Naive thymus-derived CD4-positive, alpha-beta T cell (primary cell): ENCODE measurements around the gene SEPTIN12. TPM values are rescaled to one million over a fixed set of nuclear protein-coding genes. Genes with fewer than 3 reads are reported as not detected.

ENCODE experiments used
- ATAC-seq: fragments of 150-1000 bp; cut with Tn5 transposase; 2 replicates; pipeline ENCODE4 v1.10.0; 2021; ENCODE audit warnings: mild to moderate bottlenecking, moderate library complexity
- CTCF ChIA-PET: fragments of 350-600 bp; sonication (Branson Sonifier 250); formaldehyde crosslinking; loops from one replicate; lab custom pipeline; 2021; ENCODE audit warnings: antibody characterized with exemption; lab: Charles Lee
- POLR2A ChIA-PET: fragments of 350-600 bp; sonication (Branson Sonifier 250); formaldehyde crosslinking; loops from one replicate; lab custom pipeline; 2021; ENCODE audit warnings: antibody characterized with exemption, inconsistent platforms; lab: Charles Lee
- DNase-seq, 9 donors: peaks; one replicate each; pipeline versions ENCODE4 v3.0.0 to v3.0.0-alpha.2; 2020 to 2022; ENCODE audit warnings: mixed read lengths in 1 of 9
- H3K27ac ChIP-seq: one replicate; pipeline ENCODE4 v1.7.0; 2013; ENCODE audit warnings: mild to moderate bottlenecking, low read depth, low read length, moderate library complexity
- H3K27me3 ChIP-seq, 2 donors: one replicate each; pipeline ENCODE4 v1.7.0; 2013; ENCODE audit warnings: low read length in 2 of 2, mild to moderate bottlenecking in 2 of 2, moderate library complexity in 2 of 2; ENCODE audit not compliant: control insufficient read depth in 2 of 2, insufficient read depth in 2 of 2
- H3K36me3 ChIP-seq, 3 experiments: 1 replicate in 2 of 3; 2 replicates in 1 of 3; pipeline ENCODE4 v1.7.0; 2013; ENCODE audit warnings: low read length in 3 of 3, mild to moderate bottlenecking in 3 of 3, moderate library complexity in 1 of 3; ENCODE audit not compliant: insufficient read depth in 3 of 3, control insufficient read depth in 2 of 3
- H3K4me1 ChIP-seq, 2 donors: one replicate each; pipeline ENCODE4 v1.7.0; 2013; ENCODE audit warnings: low read length in 2 of 2, mild to moderate bottlenecking in 2 of 2, moderate library complexity in 1 of 2; ENCODE audit not compliant: control insufficient read depth in 2 of 2, insufficient read depth in 2 of 2
- H3K4me3 ChIP-seq: 2 replicates; pipeline ENCODE4 v1.7.0; 2013; ENCODE audit warnings: mild to moderate bottlenecking, low read length
- H3K9me3 ChIP-seq, 3 experiments: 1 replicate in 2 of 3; 2 replicates in 1 of 3; pipeline ENCODE4 v1.7.0; 2013; ENCODE audit warnings: low read length in 3 of 3; ENCODE audit not compliant: control insufficient read depth in 2 of 3
- H3K27ac Mint-ChIP-seq, 9 donors: one replicate each; pipeline ENCODE4 v1.8.0; 2020 to 2022; ENCODE audit warnings: mixed read lengths in 9 of 9, mild to moderate bottlenecking in 8 of 9, moderate library complexity in 5 of 9, inconsistent platforms in 2 of 9
- H3K27me3 Mint-ChIP-seq, 5 donors: one replicate each; pipeline ENCODE4 v1.8.0; 2021 to 2022; ENCODE audit warnings: mixed read lengths in 5 of 5, mild to moderate bottlenecking in 1 of 5
- H3K36me3 Mint-ChIP-seq, 5 donors: one replicate each; pipeline ENCODE4 v1.8.0; 2020 to 2022; ENCODE audit warnings: mixed read lengths in 5 of 5, mild to moderate bottlenecking in 3 of 5, inconsistent platforms in 1 of 5
- H3K4me1 Mint-ChIP-seq, 7 donors: one replicate each; pipeline ENCODE4 v1.8.0; 2020 to 2022; ENCODE audit warnings: mixed read lengths in 7 of 7, mild to moderate bottlenecking in 3 of 7, inconsistent platforms in 1 of 7
- H3K4me3 Mint-ChIP-seq, 10 donors: one replicate each; pipeline ENCODE4 v1.8.0; 2020 to 2022; ENCODE audit warnings: mild to moderate bottlenecking in 10 of 10, mixed read lengths in 10 of 10, moderate library complexity in 6 of 10, inconsistent platforms in 2 of 10
- H3K9me3 Mint-ChIP-seq, 11 donors: one replicate each; pipeline ENCODE4 v1.8.0; 2020 to 2022; ENCODE audit warnings: mixed read lengths in 11 of 11, mild to moderate bottlenecking in 4 of 11, inconsistent platforms in 1 of 11, moderate library complexity in 1 of 11
- intact Hi-C, 2 donors: fragments of 100-400 bp; cut with micrococcal nuclease; formaldehyde crosslinking; loops; one replicate each; pipeline ENCODE4 v1.15.1; 2023
- polyA plus RNA-seq, 2 donors: library from polyadenylated mRNA; unstranded; fragments of 300-500 nt; fragmentation: Illumina TruSeq; gene quantifications; one replicate each; pipeline ENCODE4 v1.2.3, GENCODE V29; 2021
- total RNA-seq, 6 experiments: library from RNA in 5 of 6; stranded (reverse) in 5 of 6; gene quantifications; 1 replicate in 5 of 6; 2 replicates in 1 of 6; pipeline ENCODE4 v1.2.3 and lab custom pipeline; 2021 to 2026

The SEPTIN12 gene
- total and polyA plus RNA-seq, 7 experiments from 2014 or later, result not detected

DNA sequence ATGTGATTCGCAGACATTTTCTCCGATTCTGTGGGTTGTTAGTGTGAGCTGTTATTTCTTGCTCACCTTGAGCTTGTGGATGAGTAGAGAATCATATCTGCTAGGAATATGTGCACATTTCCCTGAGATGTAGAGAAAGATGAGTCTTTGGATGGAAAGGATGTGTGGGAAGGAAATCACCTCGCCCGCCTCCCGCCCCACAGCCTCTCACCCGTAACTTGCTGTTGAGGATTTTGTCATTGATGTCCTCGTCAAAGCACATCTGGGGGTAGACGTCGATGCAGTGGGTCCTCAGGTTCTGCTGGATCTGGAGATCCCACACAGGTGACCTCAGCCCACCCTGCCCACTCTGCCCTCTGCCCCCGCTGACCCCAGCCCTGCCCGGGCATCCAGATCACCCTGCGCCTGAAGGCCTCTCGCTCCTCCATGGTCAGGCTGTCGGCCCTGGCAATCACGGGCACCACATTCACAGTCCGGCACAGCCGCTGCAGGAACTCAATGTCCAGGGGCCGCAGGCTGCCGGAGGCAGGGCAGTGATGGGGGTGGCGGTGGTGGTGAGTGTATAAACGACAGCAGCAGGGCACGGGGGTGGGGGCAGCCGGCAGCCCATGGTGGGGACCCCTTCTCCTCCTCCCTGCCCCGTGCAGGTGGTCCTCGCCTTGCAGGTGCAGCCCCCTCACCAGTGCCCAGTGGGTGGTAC is 4.7 kb downstream of the SEPTIN12 start:
- ChIA-PET POLR2A (no interaction called here), CTCF (no interaction called here)
- Histone ChIP-seq H3K36me3 (no peaks in the 10 kb centered on the region), H3K4me3 (no peak overlapping the region), H3K4me1 (no peaks in the 10 kb centered on the region), H3K27ac (no peak overlapping the region), H3K9me3 (no peaks in the 10 kb centered on the region), H3K27me3 (no peaks in the 10 kb centered on the region)
- intact Hi-C loops, result no loop called here
- DNase-seq (no peak), ATAC-seq (no peak)
- Mint-ChIP-seq H3K9me3 (peaks cover 0 to 1% (median 0%) of the 10 kb centered on the region in 11 donors), H3K27ac (peak overlapping the region in 1 of 9 donors; percentile 31), H3K27me3 (no peaks in the 10 kb centered on the region), H3K4me3 (no peak overlapping the region), H3K36me3 (no peaks in the 10 kb centered on the region), H3K4me1 (peaks cover 0 to 1% (median 0%) of the 10 kb centered on the region in 7 donors)

- Mint-ChIP-seq H3K4me3 (no peak overlapping the region), H3K9me3 (peaks cover 0 to 1% (median 0%) of the 10 kb centered on the region in 11 donors), H3K27me3 (no peaks in the 10 kb centered on the region), H3K36me3 (no peaks in the 10 kb centered on the region), H3K4me1 (peaks cover 0 to 2% (median 0%) of the 10 kb centered on the region in 7 donors), H3K27ac (no peak overlapping the region)
- Histone ChIP-seq H3K27ac (no peak overlapping the region), H3K27me3 (no peaks in the 10 kb centered on the region), H3K9me3 (no peaks in the 10 kb centered on the region), H3K36me3 (no peaks in the 10 kb centered on the region), H3K4me1 (no peaks in the 10 kb centered on the region), H3K4me3 (no peak overlapping the region)
- intact Hi-C loops, result no loop called here
- ATAC-seq, result no peak
- CTCF ChIA-PET, result no interaction called here
- no peak for DNase-seq
- POLR2A ChIA-PET, result no interaction called here
Observed at GRCh38 chr16:4780235-4780634, 7.9 kb downstream of the SEPTIN12 start.

- Mint-ChIP-seq H3K4me1 (peaks cover 0 to 3% (median 0%) of the 10 kb centered on the region in 7 donors), H3K9me3 (peaks cover 0 to 1% (median 0%) of the 10 kb centered on the region in 11 donors), H3K27ac (no peak overlapping the region), H3K27me3 (no peaks in the 10 kb centered on the region), H3K36me3 (no peaks in the 10 kb centered on the region), H3K4me3 (no peak overlapping the region)
- no peaks in the 10 kb centered on the region for H3K4me1 ChIP-seq
- H3K36me3 ChIP-seq, result no peaks in the 10 kb centered on the region
- ChIA-PET CTCF (no interaction called here), POLR2A (no interaction called here)
- H3K4me3 ChIP-seq, result no peak overlapping the region
- no peak for ATAC-seq
- H3K27ac ChIP-seq, result no peak overlapping the region
- no peaks in the 10 kb centered on the region for H3K9me3 ChIP-seq
- no peaks in the 10 kb centered on the region for H3K27me3 ChIP-seq
- intact Hi-C loops, result no loop called here
- DNase-seq, result no peak
Observed at GRCh38 chr16:4778050-4778392, 10.1 kb downstream of the SEPTIN12 start.

DNA sequence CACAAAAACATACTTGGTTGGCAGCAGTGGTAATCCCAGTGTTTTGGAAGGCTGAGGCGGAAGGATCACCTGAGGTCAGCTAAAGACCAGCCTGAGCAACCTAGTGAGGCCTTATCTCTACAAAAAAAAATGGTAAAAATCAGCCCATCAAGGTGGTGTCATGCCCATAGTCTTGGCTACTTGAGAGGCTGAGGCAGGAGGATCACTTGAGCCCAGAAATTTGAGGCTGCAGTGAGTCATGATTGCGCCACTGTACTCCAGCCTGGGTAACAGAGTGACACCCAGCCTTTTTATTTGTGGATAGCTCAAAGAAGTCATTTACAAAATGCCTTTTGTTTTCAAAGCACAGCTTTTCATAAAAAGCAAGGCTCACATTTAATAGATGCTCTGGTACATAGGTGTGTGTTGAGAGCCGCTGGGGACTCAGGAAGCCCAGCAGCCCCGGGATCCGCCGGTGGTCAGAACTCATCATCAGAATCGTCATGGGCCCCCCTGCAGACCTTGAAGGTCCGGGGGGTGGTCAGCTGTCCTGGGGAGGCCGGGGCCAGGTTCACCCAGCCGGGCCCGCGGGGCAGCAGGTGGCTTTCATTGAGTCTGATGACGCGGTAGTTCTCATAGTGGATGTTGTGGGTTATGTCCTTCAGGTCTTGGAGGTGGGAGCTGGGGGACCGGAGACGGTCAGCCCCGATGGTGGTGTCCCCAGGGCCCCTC is 10.7 kb downstream of the SEPTIN12 start:
- no peaks in the 10 kb centered on the region for H3K4me1 ChIP-seq
- peaks cover 0 to 1% (median 0%) of the 10 kb centered on the region in 11 donors for H3K9me3 Mint-ChIP-seq
- peaks cover 0 to 3% (median 0%) of the 10 kb centered on the region in 7 donors for H3K4me1 Mint-ChIP-seq
- ATAC-seq, result no peak
- no peaks in the 10 kb centered on the region for H3K27me3 ChIP-seq
- H3K27ac Mint-ChIP-seq, result no peak overlapping the region
- H3K27ac ChIP-seq, result no peak overlapping the region
- no peak for DNase-seq
- H3K9me3 ChIP-seq, result no peaks in the 10 kb centered on the region
- H3K36me3 Mint-ChIP-seq, result no peaks in the 10 kb centered on the region
- H3K4me3 ChIP-seq, result no peak overlapping the region
- intact Hi-C loops, result no loop called here
- POLR2A ChIA-PET, result no interaction called here
- H3K36me3 ChIP-seq, result no peaks in the 10 kb centered on the region
- no peaks in the 10 kb centered on the region for H3K27me3 Mint-ChIP-seq
- no peak overlapping the region for H3K4me3 Mint-ChIP-seq
- CTCF ChIA-PET, result no interaction called here

DNA sequence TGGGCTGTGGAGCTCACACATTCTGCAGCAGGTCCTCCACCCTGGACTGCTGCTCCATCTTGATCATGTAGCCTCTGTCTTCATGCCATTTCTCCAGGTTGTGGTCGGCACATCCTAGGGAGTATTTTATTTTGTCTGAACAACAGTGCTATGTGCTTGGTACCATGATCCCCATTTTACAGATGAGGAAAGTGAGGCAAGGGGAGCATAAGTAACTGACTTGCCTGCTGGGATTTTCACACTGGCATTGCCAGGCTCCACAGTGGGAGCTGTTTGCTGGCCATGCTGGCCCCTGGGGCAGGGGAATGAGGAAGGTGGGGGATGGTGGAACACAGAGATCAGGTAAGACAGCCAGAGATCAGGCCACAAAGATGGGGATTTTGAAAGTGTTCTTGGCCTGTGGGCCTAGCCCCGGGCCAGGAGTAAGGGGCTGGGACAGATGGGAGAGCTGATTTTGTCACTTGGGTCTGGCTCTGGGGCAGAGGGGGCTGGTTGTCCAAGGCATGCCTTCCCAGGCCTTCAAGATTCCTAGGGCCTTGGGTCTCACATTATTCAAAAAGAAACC is 11.9 kb downstream of the SEPTIN12 start:
- intact Hi-C loops, result no loop called here
- DNase-seq (no peak), ATAC-seq (no peak)
- Histone ChIP-seq H3K4me3 (no peak overlapping the region), H3K9me3 (no peaks in the 10 kb centered on the region), H3K36me3 (no peaks in the 10 kb centered on the region), H3K27me3 (no peaks in the 10 kb centered on the region), H3K27ac (no peak overlapping the region), H3K4me1 (no peaks in the 10 kb centered on the region)
- POLR2A ChIA-PET, result interaction anchor here (0.6 kb wide), 1 partner anchor 66 kb away, joined by 3 read pairs; no protein-coding TSS in a partner anchor
- no peaks in the 10 kb centered on the region for H3K27me3 Mint-ChIP-seq
- H3K4me1 Mint-ChIP-seq, result peaks cover 0 to 3% (median 0%) of the 10 kb centered on the region in 7 donors
- H3K27ac Mint-ChIP-seq, result no peak overlapping the region
- CTCF ChIA-PET, result interaction anchor here (0.6 kb wide), 1 partner anchor 520 kb away, joined by 3 read pairs; no protein-coding TSS in a partner anchor
- H3K4me3 Mint-ChIP-seq, result no peak overlapping the region
- no peaks in the 10 kb centered on the region for H3K36me3 Mint-ChIP-seq
- H3K9me3 Mint-ChIP-seq, result no peaks in the 10 kb centered on the region

DNA sequence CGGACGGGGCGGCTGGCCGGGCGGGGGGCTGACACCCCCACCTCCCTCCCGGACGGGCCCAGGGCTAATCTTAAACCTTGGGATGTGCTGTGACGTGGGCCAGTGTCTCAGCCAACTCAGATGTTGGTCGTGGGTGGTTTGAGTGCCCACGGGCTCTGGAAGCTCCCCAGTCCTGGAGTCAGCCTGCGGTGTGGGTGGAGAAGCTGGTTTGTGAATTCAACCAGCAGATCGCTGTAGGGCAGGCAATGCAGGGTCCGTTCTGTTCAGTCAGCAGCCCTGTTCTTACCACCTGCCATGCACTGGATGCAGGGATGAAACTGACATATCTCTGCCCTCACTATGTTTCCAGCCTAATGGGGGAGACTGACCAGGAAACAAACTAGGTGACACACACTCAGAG is 13.1 kb downstream of the SEPTIN12 start:
- Mint-ChIP-seq H3K4me1 (peaks cover 0 to 3% (median 0%) of the 10 kb centered on the region in 7 donors), H3K27ac (no peak overlapping the region), H3K9me3 (no peaks in the 10 kb centered on the region), H3K36me3 (no peaks in the 10 kb centered on the region), H3K4me3 (no peak overlapping the region), H3K27me3 (no peaks in the 10 kb centered on the region)
- H3K27ac ChIP-seq, result no peak overlapping the region
- H3K36me3 ChIP-seq, result no peaks in the 10 kb centered on the region
- intact Hi-C loops, result no loop called here
- no peaks in the 10 kb centered on the region for H3K9me3 ChIP-seq
- DNase-seq (no peak), ATAC-seq (no peak)
- POLR2A ChIA-PET, result no interaction called here
- CTCF ChIA-PET, result no interaction called here
- H3K4me3 ChIP-seq, result no peak overlapping the region
- no peaks in the 10 kb centered on the region for H3K27me3 ChIP-seq
- H3K4me1 ChIP-seq, result no peaks in the 10 kb centered on the region
